GM19239 (cell line): Measurements from ENCODE around the gene PPFIBP1.
"Not testable (repeated sequence)": the region's sequence is repeated elsewhere in the genome, so short reads cannot be mapped to it uniquely, and the experiment has no call there.

ENCODE experiments used
- DNase-seq: peaks from one replicate; pipeline ENCODE4 v3.0.0; 2011; ENCODE audit warnings: low spot score; ENCODE audit not compliant: insufficient read length
- FAIRE-seq: peaks from 2 replicates; lab custom pipeline; 2011; peaks lifted over from hg19 to GRCh38; lab: Jason Lieb, UNC

The PPFIBP1 gene

DNA sequence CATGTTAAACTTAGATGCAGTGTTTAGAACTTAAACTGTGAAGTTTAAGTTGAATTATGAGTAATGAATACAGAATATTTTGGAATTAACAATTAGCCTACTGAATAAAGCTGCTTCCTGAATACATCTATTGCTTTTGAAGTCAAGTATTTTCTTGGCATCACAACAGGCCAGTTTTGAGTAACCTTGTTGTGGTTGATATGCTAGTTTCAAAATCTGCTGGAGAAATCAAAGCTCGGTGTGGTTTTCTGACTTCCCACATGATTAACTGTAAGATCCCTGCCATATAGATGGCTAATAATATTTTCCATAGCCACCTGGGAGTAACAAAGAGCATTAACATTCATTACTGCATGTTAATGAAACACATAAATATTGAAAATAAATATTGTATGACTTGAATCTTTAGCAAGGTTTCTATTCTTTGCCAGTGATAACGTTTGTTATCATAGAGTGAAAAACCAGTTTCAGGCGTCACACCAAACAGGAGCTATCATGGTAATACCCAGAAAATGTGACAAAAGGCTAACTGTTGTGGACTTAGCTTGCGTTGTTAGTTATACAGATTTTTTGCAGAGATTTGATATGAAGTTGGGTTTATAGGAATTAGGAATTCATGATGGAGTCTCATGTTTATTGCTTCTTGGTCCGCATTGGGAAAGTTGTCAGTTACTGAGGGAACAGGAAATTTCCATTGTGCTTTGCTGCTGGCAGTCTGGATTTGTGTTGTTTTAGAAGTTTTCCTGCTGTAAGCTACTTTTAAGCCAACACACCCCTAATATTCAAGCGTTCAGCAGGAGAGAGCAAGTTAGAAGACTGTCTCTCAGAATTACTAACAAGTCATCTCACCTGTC lies 32.1 kb downstream of the PPFIBP1 start:
- no peak for DNase-seq
- no peak for FAIRE-seq

DNA sequence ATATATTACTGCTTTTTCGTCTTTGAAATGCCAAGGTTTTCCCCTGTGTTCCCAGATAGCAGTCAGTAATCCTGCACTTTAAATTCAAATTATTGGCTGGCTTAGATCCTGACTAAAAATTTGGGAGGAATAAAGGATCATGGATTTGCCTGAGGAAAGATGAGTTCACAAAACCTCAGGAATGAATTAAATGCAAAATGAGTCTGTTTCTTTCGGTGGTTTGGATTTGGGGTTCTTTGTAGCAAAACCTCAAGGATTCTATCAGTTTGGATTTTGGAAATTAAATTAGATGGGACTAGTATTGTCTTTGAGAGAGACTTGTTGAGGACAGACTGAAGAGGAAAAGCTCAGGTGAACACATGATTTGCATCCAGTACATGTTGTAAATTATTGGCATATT lies 36.1 kb downstream of the PPFIBP1 start:
- no peak for FAIRE-seq
- DNase-seq, result no peak

DNA sequence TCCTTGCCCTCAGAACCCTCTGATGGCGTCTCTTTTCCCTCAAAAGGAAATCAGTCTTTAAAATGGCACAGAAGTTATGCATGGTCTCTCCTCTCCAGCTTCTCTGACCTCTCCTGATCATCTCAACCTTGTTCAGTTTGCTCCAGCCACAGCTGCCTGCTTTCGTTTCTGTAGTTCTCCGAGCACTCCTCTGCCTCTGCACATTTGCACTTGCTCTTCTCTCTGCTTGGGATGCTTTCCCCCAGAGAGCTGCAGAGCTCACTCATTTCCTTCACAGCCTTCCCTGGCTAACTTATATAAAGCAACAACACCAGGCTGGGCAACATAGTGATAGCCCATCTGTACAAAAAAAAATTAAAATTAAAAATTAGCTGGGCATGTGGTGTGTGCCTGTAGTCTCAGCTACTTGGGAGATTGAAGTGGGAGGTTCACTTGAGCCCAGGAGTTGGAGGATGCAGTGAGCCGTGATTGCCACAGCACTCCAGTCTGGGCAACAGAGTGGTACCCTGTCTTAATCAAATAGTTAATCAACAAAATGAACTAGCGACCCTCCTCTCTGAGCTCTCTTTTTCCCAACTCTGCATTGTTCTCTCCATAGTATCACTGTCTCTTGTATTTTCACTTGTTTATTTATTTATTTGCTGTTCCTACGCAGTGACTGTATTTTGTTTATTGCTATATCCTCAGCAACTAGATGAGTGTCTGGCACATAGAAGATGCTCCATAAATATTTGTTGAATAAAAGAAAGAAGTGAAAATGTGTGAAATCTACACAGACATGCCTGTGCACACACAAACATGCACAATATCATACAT lies 37.7 kb downstream of the PPFIBP1 start:
- FAIRE-seq, result no peak

DNA sequence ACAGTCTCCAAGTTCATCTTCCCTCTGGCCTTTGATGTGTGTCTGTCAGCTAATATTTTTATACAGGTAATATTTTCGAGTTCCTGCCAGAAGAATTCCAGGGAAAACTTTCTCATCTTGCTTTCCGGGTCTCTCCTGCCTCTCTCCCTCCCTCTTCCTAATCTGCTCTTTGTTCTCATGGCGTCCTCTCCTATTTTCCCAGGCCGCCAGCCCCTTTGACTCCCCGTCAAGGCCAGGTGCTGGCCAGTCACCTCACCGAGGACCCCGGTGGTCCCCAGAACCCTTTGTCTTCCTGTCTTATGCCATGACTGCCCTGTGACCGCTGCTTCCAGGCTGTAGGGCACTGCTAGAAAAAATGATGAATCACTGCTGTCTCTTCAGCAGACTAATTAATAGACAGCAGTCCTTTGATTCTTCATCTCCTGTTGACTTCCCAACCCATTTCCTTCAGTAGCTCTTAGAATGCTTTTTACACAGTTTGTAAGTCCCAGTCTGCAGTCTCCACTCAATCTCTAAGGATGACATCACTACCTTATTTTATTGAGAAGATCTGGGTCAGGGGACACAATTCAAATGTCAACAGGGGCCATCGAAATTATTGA lies 40.7 kb downstream of the PPFIBP1 start:
- no peak for FAIRE-seq

More for the DNA sequence above, 37.7 kb downstream of the PPFIBP1 start:
- no peak for DNase-seq

DNA sequence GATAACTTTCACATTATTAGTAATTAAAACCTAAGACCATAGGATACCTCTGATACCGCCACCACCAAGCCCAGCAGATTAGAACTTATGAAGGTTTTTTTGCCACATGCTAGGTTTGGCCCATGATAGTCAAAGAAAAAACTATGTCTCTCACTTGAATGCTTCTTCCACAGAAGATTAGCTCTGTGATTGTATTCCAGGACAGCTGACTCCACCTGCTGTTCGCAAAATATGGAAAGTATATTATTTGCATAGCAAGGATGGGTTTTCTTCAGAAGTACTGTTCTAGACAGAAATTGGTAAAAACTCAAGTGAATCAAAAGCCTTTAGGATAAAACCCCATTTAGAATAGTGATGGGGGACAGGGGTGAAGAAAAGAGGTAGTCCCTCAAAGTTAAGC lies 42.2 kb downstream of the PPFIBP1 start:
- DNase-seq, result no peak

More for the DNA sequence above, 40.7 kb downstream of the PPFIBP1 start:
- DNase-seq, result no peak

DNA sequence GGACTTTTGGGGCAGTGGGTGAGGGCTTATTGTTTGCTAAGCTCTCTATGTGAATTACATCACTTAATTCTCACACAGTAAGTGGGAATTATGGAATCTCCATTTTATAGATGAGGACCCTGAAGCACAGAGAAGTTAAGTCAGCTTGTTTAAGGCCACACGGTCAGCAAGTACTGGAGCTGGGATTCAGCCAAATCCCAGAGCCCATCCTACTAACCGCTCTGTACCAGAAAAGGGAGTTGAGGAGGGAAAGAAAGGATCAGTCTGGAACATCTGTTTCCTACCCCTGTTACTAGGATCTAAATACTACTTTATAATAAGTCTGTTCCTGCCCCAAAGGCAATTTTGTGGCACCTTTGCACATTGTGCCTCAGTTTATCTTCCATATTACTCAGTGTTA lies 42.6 kb downstream of the PPFIBP1 start:
- DNase-seq (no peak), FAIRE-seq (no peak)

More for the DNA sequence above, 42.2 kb downstream of the PPFIBP1 start:
- FAIRE-seq, result no peak

DNA sequence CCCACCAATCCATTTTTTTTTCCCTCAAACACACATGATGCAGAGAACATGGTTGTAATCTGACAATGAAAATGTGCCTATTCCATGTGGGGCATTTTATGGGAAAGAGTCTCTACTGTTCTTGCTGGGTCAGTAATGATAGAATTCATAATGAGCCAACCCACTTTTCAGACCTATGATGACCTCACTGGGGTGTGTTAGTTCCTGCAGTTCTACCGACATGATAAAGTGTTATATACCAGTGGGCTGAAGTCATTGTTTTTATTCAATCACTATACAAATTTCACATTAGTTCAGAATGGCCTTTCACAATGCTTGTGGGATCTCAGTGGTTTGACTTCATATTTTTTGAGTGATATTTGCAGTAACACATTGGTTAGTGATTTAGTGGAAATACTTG lies 47.5 kb downstream of the PPFIBP1 start:
- FAIRE-seq (no peak), DNase-seq (no peak)

DNA sequence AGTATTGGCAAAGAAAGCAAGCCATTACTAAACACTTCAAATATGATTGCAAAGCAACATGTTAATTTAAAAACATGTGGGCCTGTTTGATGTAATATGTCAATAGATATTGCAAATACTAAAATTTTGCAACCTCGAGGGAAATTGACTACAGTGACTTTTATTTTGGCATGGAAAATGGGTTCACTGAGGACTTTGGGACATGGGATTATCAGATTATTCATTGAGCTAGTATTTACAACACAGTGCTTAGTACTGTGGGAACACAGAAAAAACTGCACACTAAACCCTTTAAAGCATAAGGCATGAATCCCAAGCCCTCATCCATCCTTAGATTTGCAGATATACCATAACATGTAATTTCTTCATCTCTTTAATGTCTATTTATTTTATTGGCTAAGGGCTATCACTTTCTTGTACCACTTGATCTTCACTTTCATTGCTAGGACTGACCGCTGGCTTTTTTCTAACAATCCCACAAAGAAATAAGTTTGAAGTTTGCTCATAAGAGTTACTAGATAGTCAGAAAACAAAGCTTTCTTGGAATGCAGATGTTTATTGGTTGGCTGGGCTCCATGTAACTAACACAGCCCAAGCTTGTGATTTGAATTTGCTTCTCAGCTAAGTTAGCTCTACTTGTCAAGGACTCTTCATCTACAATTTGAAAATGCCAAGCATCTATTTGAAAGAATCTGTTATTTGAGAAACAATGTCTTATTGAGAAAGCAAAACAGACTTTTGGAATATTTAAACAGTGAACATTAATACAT lies 48.7 kb downstream of the PPFIBP1 start:
- FAIRE-seq (no peak), DNase-seq (no peak)

DNA sequence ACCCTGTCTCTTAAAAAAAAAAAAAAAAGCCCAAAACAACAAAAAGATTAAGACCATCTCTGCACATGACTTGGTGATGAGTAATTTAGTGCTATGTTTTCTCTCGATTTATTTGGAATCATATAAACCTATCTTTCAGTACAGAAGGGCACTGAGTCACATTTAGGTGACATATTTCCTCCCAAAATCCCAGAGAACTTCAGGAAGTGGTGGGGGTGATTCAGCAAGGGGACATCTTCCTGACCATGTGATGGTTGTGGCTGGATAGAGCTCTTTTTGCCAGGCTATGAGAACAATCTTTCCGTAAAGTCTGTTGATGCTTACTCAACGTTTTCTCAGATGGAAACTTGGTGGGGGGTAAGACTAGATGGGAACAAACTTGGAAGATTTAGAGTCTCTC lies 50.0 kb downstream of the PPFIBP1 start:
- no peak for DNase-seq
- no peak for FAIRE-seq

DNA sequence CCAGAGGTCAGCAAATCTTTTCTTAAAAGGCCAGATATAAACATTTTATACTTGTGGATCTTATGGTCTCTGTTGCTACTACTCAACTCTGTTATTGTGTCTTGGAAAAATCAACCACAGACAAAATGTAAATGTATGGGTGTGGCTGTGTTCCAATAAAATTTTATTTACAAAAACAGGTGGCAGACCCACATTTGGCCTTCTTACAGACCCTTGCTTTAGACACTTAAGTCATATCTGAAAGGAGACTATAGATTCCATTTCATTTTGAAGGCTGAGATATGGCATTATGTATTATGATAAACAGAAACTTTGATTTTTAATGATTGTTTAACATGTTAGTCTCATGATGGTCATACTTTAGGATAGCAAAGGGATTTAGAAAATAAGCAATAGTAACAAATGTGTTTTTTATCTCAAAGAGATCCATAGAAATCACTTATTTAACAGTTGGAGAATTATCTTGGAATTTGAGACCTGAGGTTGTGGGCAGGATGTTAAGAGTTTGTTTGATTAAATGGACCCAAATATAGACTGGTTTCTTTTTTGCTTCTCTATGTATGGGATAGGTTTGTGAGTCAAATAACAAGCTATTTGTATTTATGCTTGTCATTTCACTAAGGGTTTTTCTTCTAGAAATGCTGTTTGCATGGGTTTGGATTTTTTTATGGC lies 51.2 kb downstream of the PPFIBP1 start:
- peak; percentile 14 for FAIRE-seq
- DNase-seq, result no peak

DNA sequence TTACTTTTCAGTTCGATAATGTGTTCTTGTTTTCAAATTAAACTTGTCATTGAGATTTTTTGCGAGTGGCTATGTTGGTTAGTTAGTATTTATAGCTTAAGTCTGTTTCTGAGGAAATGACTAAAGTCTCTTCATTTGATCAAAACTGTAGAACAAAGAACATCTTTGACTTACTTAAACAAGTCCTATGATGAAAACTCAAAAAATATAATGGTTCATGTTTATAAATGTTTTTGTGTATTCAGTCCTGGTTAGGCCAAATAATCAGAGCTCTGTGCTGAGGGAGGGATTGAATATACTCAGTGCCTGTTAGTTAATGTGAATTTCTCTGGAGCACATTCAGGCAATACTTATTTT lies 51.7 kb downstream of the PPFIBP1 start:
- FAIRE-seq, result no peak
- DNase-seq, result no peak

DNA sequence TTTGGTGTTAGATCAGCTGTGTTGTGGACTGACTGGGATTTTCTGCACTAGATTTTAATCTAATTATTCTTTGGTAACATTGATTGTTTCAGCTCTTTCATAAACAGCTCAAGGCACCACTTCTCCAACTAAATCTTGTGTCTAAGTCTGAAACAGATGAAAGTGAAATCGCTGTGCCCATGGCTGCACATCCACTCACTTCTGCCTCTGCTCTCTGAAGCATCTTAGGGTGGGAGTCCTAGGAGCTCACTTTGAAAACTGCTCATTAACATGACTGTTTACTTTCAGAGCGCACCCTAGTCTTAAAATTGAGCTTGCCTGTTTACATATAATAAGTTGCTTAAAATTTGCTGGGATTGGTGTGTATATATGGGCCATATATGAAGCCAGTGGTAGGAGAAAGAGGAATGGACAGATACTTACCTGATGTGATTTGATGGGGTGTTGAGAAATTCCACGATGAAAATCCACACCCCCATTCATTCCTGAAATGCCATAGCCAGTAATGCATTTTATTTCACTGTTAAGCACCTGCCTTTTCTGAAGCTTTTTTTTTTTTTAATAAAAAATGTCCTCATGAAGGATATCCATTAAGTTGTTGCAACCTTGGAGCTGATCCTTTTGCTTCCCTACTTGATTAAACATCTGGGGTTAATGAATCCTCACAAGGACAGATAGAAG lies 52.8 kb downstream of the PPFIBP1 start:
- DNase-seq, result no peak
- peak; percentile 65 for FAIRE-seq

DNA sequence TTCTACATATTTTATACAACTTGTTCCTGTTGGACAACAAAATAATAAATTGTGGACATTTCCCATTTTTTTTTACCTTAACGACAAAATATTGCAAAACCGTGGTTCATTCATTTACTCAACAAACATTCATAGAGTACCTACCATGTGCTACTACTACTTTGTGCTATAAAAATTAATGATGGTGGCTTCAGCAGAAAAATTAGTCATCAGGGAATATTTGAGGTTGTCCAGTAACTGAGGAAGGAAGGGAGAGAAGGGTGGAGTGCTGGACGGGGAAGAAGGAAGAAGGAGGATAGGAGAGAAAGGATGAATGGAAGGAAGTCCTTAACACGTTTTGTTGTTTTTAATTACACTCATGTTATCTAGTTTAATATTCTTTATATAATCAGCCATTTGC lies 53.7 kb downstream of the PPFIBP1 start:
- no peak for DNase-seq
- FAIRE-seq, result no peak

DNA sequence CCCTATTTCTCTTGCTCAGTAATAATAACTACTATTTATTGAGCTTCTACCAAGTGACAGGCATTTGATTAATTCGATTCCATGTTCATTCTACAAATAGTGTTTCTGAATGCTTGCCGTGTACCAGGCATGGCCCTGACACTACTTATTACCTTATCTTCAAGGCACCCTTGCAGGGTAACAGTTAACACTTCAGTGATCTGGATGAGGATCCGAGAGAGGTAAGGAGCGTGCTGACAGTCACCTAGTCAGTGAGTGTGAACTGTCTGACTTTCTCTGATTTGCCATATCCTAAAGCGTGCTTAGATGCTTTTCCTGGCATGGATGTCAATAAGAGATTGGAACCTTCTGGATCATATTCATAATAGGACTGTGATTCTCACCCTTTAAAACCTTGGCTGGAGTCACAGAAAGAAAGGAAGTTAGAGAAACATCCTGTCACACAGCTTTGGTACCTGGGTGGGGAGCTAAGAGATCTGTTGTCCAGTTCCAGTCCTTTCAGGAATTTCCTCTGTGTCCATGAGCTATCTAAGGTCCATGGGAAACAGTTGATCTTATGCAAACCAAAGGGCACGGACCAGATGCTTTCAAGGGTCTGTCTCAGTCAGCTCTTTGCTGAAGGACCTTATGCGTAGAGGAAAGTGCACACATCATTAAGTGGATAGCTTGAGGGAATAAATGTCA lies 54.8 kb downstream of the PPFIBP1 start:
- peak; percentile 11 for FAIRE-seq

DNA sequence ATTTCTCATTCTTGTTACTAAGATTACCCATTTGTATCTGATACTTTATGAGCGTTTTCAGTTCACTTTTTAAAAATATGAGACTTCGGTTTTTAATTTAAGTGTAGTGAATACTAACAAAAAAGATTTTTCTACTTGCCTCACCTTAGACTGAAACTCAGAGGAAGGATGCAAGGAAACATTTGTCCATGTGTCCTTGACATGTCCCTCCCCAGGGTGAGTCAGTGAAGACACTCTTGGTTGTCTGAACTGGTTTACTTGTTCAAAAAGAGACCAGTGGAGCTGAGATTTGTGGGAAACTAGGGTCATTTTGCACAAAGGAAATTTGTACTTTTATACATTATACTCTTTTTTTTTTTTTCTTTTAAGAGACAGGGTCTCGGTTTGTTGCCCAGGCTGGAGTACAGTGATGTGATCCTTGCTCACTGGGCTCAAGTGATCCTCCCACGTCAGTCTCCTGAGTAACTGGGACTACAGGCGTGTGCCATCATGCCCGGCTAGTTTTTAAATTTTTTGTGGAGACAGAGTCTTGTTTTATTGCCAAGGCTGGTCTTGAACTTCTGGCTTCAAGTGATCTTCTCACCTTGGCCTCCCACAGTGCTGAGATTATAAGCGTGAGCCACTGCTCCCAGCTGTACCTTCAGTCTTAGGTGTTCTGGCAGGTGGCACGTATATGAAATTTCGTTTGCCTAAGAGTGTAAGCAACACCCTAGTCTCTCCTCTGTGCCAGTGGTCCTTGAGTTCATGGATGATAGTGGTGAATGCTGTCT lies 56.7 kb downstream of the PPFIBP1 start:
- FAIRE-seq (peak; percentile 4), DNase-seq (no peak)

More for the DNA sequence above, 54.8 kb downstream of the PPFIBP1 start:
- no peak for DNase-seq

DNA sequence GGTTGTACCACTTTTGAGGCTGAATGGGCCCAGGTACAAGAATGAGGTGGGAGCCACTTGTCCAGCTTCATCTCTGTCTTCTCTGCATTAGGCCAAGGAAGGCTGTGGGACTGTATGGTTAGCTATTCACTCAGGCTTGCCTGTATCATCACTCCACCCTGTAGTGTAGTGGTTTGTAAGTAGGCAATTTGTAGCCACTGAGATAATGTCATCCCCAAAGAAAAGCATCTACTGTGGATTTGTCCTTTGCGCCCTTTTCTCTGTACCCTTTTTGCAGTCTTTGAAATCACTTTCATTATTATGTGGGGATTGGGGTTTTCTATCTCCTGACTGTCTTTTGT lies 57.3 kb downstream of the PPFIBP1 start:
- DNase-seq, FAIRE-seq: not testable (repeated sequence)

DNA sequence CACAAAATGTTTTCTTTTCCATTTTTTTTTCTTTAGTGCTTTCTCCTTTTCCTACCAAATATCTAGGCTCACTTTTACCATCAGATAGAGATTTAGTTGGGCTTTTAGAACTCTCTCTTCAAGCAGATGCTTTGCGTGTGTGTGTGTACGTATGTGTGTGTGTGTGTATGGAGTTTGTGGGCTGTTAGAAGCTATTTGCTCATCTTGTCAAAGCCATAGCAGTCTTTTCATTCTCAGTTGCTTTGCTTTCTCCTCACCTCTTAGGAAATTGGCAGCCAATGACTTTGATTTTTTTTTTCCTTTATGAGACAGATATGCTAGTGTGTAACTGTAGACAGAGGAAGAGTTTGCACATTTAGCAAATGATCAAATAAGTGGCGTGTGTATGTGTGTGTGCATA lies 57.8 kb downstream of the PPFIBP1 start:
- not testable (repeated sequence) for FAIRE-seq, DNase-seq

DNA sequence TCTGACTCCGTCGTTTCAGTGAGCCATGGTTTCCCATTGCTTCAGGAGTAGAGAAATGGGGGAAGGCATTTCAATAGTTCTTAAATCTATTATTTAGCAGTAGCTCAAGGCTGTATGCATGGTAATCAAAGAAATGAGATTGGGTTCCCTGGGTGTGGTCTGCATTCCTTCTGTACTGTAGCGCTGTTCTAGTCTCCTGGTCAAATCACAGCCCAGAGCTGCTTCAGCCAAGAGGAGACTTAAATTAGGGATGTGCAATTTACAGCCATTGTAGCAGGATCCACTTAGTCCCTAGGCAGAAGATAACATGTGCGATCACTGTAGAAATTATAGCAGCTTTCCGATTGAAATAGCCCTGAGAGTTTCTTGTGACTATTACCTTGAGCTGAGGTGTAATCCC lies 58.4 kb downstream of the PPFIBP1 start:
- FAIRE-seq, DNase-seq: not testable (repeated sequence)
